K562 (cell line): Measurements from ENCODE around the gene FAM83D. TPM values are rescaled to one million over a fixed set of nuclear protein-coding genes. Genes with fewer than 3 reads are reported as not detected.

Experiments used
- HDAC1 ChIP-seq, 2 experiments: fragments of 450-650 bp; IDR thresholded peaks; 2 replicates each; pipeline ENCODE4 v1.6.1; 2016 to 2017; ENCODE audit warnings: inconsistent platforms in 1 of 2, mild to moderate bottlenecking in 1 of 2, moderate library complexity in 1 of 2
- NFIC ChIP-seq: fragments of 450-650 bp; IDR thresholded peaks from 2 replicates; pipeline ENCODE4 v1.6.1; 2017; ENCODE audit warnings: mild to moderate bottlenecking, inconsistent platforms
- SAP30 ChIP-seq: fragments of 200-600 bp; sonication (generic); IDR thresholded peaks from 2 replicates; pipeline ENCODE4 v1.6.1; 2012; ENCODE audit warnings: borderline replicate concordance, low read depth, mild to moderate bottlenecking, moderate library complexity, low read length, control low read depth, inconsistent platforms; ENCODE audit not compliant: insufficient read depth, poor library complexity, severe bottlenecking
- SMC3 ChIP-seq: conservative IDR thresholded peaks from 2 replicates; pipeline ENCODE4 v1.6.1; 2011; ENCODE audit warnings: low read depth, low read length, improper control_type of control experiment; ENCODE audit not compliant: insufficient read depth
- SRSF9 ChIP-seq: fragments of 200-400 bp; formaldehyde crosslinking; IDR thresholded peaks from 2 replicates; pipeline ENCODE4 v1.6.1; 2017; ENCODE audit warnings: low read depth, low read length, borderline replicate concordance
- TEAD1 ChIP-seq, 2 experiments: fragments of 450-650 bp in 1 of 2; sonication (generic) in 1 of 2; formaldehyde crosslinking; IDR thresholded peaks; 2 replicates each; pipeline versions ENCODE4 v1.4.0 to v1.8.0; 2020 to 2022; ENCODE audit warnings: mild to moderate bottlenecking in 2 of 2, missing genetic modification reagents in 1 of 2
- ZBTB7A ChIP-seq: IDR thresholded peaks from 2 replicates; pipeline ENCODE4 v1.6.1; 2011; ENCODE audit warnings: low read depth, mild to moderate bottlenecking, low read length, moderate library complexity, borderline replicate concordance; ENCODE audit not compliant: control insufficient read depth
- ZNF175 ChIP-seq: fragments of 200-800 bp; sonication (Bioruptor generic); IDR thresholded peaks from 2 replicates; pipeline ENCODE4 v1.6.1; 2016; ENCODE audit warnings: low read depth, mild to moderate bottlenecking, missing genetic modification characterization, missing compliant biosample characterization
- ZNF41 ChIP-seq: fragments of 250-450 bp; sonication (Bioruptor Pico); conservative IDR thresholded peaks from 2 replicates; pipeline ENCODE4 v1.4.0; 2020; ENCODE audit warnings: mild to moderate bottlenecking
- polyA plus RNA-seq, 8 experiments: library from polyadenylated mRNA; depleted of rRNA in 4 of 8; stranded (reverse) in 5 of 8; unstranded in 3 of 8; fragments of >200 nt; fragmentation: Nextera tagmentation in 2 of 8; fragmentation: Illumina TruSeq in 1 of 8; extraction: Ambion mirVana in 2 of 8; extraction: Trizol in 1 of 8; gene quantifications; 2 replicates each; pipeline versions ENCODE4 v1.2.1 to v1.2.3, GENCODE V29; 2011 to 2014; ENCODE audit warnings: inconsistent platforms in 1 of 8, missing spikeins in 1 of 8
- total RNA-seq, 7 experiments: library from RNA; depleted of rRNA in 6 of 7; stranded (reverse); fragments of >200 nt in 6 of 7; fragmentation: Illumina TruSeq in 2 of 7; extraction: Trizol in 2 of 7; gene quantifications; 2 replicates each; pipeline versions ENCODE4 v1.2.1 to v1.2.3, GENCODE V29; 2011 to 2021; ENCODE audit warnings: low replicate concordance in 1 of 7
- TF ChIP-seq, protein P1 (sequence below): fragments of 250-450 bp; sonication (Bioruptor Pico); IDR thresholded peaks from 2 replicates; pipeline ENCODE4 v1.5.0; 2021; ENCODE audit warnings: mild to moderate bottlenecking, moderate library complexity
- TF ChIP-seq, protein P2 (sequence below): fragments of 450-650 bp; IDR thresholded peaks from 2 replicates; pipeline ENCODE4 v1.6.1; 2016; ENCODE audit warnings: borderline replicate concordance
- TF ChIP-seq, protein P3 (sequence below): sonication (generic); formaldehyde crosslinking; IDR thresholded peaks from 2 replicates; pipeline ENCODE4 v1.8.0; 2022; ENCODE audit warnings: mild to moderate bottlenecking, missing genetic modification reagents
- TF ChIP-seq, protein P4 (sequence below): sonication (generic); formaldehyde crosslinking; IDR thresholded peaks from 2 replicates; pipeline ENCODE4 v1.8.0; 2022; ENCODE audit warnings: missing genetic modification reagents, mild to moderate bottlenecking, borderline replicate concordance

FAM83D gene
- total and polyA plus RNA-seq, 9 of the 15 experiments (the other 6 are each of a cell fraction or from before 2014, with no cell fraction given): 8.2 to 66.1 (median 43.5) TPM

DNA sequence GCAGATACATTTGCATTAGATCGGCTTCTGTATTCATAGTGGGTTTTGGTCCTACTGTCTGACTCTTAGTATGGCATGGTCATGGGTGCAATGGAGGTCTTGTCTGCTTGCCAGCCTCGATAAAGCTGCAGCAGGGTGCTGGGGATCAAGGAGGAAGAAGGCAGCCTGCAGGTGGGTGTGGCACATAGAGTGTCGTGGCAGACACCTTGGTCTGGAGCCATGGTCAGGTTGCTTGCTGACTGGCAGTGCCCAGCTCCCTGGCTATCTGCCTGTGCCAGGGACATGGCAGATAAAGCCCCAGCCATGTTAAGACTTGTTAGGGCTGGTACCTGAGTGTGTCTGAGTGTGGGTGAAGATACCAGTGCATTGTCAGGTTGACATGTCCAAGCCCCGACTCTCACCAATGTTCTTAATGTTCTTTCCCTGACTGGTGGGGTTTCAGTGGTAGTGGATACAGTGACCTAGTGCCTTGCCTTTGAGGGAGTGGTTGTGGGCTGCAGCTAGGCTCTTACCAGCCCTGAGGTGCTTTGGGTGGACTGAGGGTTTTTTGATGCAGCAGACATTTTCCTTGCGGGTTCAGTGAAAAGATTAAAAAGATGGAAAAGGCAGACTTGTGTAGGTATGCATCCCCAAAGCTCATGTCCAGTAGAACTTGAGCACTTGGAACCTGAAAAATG is 1.8 kb downstream of the FAM83D start (continued):
- TF ChIP-seq, protein P1, sequence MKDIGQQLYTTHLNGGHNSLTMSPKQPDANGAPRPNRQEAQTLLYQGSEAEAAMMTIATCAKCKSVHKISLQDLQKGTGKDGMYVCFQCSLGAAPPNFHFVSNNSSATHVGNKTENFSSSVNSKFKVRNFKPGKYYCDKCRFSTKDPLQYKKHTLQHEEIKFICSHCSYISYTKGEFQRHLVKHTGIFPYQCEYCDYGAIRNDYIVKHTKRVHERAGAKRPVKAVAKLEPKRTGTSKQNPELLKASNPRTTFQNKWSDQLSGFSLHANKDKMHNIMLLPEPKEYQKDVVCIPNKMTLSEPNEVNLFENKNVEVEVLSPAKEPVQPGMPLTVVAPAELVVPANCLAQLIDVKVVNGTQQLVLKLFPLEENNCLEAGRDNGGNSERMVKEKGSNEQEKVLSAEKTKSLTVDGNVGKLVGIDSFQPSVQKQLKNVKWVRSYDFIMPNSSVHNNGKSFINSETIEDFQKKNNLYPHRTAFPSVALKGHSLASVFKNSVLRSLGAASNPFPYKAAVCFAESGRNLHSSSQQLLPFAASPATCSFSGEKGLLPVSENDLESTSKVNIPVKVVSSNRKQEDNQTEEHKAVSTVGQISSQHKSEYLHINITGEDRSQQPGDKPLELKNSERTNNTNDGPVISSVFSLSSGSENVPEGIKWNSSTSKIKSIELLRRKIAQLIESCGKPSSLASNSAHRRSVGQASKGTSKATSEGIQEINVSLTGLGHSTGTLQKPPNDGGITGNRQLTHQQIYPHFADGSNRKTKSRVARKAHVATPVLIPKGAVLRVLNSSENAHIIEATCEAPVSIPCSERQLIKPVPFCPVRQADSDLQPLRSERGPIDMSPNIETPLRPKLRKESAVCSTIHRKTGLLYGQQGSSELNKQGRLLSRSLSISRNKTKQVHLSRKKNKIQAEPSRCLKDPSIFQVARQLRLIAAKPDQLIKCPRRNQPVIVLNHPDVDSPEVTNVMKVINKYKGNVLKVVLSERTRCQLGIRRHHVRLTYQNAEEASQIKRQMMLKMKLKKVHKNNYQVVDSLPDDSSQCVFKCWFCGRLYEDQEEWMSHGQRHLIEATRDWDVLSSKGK (CRISPR knock-in tag): no peak
- TF ChIP-seq SAP30: peak; percentile 69
- peak in 1 of 2 experiments; percentile 59; a peak in 1 of 4 replicates for TF ChIP-seq HDAC1 (IDR thresholded peaks at IDR 0.05)
- no peak for TF ChIP-seq ZNF41 (CRISPR knock-in tag)
- TF ChIP-seq SRSF9: no peak
- TF ChIP-seq ZNF175 (CRISPR knock-in tag): no peak
- no peak for TF ChIP-seq ZBTB7A
- TF ChIP-seq, protein P2, sequence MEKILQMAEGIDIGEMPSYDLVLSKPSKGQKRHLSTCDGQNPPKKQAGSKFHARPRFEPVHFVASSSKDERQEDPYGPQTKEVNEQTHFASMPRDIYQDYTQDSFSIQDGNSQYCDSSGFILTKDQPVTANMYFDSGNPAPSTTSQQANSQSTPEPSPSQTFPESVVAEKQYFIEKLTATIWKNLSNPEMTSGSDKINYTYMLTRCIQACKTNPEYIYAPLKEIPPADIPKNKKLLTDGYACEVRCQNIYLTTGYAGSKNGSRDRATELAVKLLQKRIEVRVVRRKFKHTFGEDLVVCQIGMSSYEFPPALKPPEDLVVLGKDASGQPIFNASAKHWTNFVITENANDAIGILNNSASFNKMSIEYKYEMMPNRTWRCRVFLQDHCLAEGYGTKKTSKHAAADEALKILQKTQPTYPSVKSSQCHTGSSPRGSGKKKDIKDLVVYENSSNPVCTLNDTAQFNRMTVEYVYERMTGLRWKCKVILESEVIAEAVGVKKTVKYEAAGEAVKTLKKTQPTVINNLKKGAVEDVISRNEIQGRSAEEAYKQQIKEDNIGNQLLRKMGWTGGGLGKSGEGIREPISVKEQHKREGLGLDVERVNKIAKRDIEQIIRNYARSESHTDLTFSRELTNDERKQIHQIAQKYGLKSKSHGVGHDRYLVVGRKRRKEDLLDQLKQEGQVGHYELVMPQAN: peak; percentile 59; the same call in 1 of the 2 replicates
- peak; percentile 46; the same call in 1 of the 2 replicates for TF ChIP-seq NFIC
- TF ChIP-seq, protein P3, sequence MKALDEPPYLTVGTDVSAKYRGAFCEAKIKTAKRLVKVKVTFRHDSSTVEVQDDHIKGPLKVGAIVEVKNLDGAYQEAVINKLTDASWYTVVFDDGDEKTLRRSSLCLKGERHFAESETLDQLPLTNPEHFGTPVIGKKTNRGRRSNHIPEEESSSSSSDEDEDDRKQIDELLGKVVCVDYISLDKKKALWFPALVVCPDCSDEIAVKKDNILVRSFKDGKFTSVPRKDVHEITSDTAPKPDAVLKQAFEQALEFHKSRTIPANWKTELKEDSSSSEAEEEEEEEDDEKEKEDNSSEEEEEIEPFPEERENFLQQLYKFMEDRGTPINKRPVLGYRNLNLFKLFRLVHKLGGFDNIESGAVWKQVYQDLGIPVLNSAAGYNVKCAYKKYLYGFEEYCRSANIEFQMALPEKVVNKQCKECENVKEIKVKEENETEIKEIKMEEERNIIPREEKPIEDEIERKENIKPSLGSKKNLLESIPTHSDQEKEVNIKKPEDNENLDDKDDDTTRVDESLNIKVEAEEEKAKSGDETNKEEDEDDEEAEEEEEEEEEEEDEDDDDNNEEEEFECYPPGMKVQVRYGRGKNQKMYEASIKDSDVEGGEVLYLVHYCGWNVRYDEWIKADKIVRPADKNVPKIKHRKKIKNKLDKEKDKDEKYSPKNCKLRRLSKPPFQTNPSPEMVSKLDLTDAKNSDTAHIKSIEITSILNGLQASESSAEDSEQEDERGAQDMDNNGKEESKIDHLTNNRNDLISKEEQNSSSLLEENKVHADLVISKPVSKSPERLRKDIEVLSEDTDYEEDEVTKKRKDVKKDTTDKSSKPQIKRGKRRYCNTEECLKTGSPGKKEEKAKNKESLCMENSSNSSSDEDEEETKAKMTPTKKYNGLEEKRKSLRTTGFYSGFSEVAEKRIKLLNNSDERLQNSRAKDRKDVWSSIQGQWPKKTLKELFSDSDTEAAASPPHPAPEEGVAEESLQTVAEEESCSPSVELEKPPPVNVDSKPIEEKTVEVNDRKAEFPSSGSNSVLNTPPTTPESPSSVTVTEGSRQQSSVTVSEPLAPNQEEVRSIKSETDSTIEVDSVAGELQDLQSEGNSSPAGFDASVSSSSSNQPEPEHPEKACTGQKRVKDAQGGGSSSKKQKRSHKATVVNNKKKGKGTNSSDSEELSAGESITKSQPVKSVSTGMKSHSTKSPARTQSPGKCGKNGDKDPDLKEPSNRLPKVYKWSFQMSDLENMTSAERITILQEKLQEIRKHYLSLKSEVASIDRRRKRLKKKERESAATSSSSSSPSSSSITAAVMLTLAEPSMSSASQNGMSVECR: peak; percentile 79
- 0 out of 2 replicates have a peak, but pooled peaks have one; percentile 6 for TF ChIP-seq SMC3
- TF ChIP-seq, protein P4, sequence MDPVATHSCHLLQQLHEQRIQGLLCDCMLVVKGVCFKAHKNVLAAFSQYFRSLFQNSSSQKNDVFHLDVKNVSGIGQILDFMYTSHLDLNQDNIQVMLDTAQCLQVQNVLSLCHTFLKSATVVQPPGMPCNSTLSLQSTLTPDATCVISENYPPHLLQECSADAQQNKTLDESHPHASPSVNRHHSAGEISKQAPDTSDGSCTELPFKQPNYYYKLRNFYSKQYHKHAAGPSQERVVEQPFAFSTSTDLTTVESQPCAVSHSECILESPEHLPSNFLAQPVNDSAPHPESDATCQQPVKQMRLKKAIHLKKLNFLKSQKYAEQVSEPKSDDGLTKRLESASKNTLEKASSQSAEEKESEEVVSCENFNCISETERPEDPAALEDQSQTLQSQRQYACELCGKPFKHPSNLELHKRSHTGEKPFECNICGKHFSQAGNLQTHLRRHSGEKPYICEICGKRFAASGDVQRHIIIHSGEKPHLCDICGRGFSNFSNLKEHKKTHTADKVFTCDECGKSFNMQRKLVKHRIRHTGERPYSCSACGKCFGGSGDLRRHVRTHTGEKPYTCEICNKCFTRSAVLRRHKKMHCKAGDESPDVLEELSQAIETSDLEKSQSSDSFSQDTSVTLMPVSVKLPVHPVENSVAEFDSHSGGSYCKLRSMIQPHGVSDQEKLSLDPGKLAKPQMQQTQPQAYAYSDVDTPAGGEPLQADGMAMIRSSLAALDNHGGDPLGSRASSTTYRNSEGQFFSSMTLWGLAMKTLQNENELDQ (CRISPR knock-in tag): no peak
- no peak for TF ChIP-seq TEAD1 (CRISPR knock-in tag; IDR thresholded peaks at IDR 0.05)
